Testis (tissue), 3 donors: ENCODE results near the gene RNF166. TPM values are rescaled to one million over a fixed set of nuclear protein-coding genes. Genes with fewer than 3 reads are reported as not detected.

Source experiments
- DNase-seq: peaks from one replicate; pipeline ENCODE4 v3.0.0-alpha.2; 2019
- H3K27ac ChIP-seq, 2 donors: fragments of 200-600 bp; sonication (generic); one replicate each; pipeline ENCODE4 v1.5.1; 2019
- H3K27me3 ChIP-seq: fragments of 200-600 bp; sonication (generic); one replicate; pipeline ENCODE4 v1.5.1; 2019
- H3K36me3 ChIP-seq: fragments of 200-600 bp; sonication (generic); one replicate; pipeline ENCODE4 v1.5.1; 2017; ENCODE audit warnings: low read depth; ENCODE audit errors: missing control alignments
- H3K4me1 ChIP-seq: fragments of 200-600 bp; sonication (generic); one replicate; pipeline ENCODE4 v1.5.1; 2019
- H3K4me3 ChIP-seq, 2 donors: fragments of 200-600 bp; sonication (generic); one replicate each; pipeline ENCODE4 v1.5.1; 2017 to 2019
- H3K9me3 ChIP-seq: fragments of 200-600 bp; sonication (generic); one replicate; pipeline ENCODE4 v1.5.1; 2017
- POLR2A ChIP-seq: fragments of 450-650 bp; IDR thresholded peaks from one replicate; pipeline ENCODE4 v1.6.1; 2017; ENCODE audit warnings: antibody characterized with exemption, mild to moderate bottlenecking, moderate library complexity
- WGBS, 2 donors: methylation state at CpG; one replicate each; pipeline ENCODE4 v1.1.5; 2018; 5-methylcytosine and 5-hydroxymethylcytosine counted together
- intact Hi-C: fragments of 100-400 bp; cut with DNase I; formaldehyde crosslinking; loops from one replicate; pipeline ENCODE4 v1.15.1; 2023; ENCODE audit warnings: low total_unique reads
- polyA plus RNA-seq: library from polyadenylated mRNA; stranded (reverse); fragments of 350-450 nt; fragmentation: Illumina TruSeq; extraction: RNeasy Lipid Tissue Mini Kit (QIAGEN cat#74804); gene quantifications from one replicate; pipeline ENCODE4 v1.2.3, GENCODE V29; 2014; ENCODE audit warnings: low read depth, low replicate concordance; ENCODE audit not compliant: insufficient read depth
- total RNA-seq, 2 donors: library from RNA; depleted of rRNA; stranded (reverse); fragments of >200 nt; gene quantifications; one replicate each; pipeline ENCODE4 v1.2.3, GENCODE V29; 2016
- TF ChIP-seq, protein P1 (sequence below), 3 experiments: fragments of 450-650 bp in 2 of 3; fragments of 200-600 bp in 1 of 3; sonication (generic) in 1 of 3; IDR thresholded peaks; one replicate each; pipeline ENCODE4 v1.5.1; 2016 to 2019; ENCODE audit warnings: antibody characterized with exemption in 3 of 3, mild to moderate bottlenecking in 2 of 3, moderate library complexity in 1 of 3

Gene RNF166
- total and polyA plus RNA-seq, 3 donors from 2014 or later = 18.3 to 41.3 (median 37.4) TPM

DNA sequence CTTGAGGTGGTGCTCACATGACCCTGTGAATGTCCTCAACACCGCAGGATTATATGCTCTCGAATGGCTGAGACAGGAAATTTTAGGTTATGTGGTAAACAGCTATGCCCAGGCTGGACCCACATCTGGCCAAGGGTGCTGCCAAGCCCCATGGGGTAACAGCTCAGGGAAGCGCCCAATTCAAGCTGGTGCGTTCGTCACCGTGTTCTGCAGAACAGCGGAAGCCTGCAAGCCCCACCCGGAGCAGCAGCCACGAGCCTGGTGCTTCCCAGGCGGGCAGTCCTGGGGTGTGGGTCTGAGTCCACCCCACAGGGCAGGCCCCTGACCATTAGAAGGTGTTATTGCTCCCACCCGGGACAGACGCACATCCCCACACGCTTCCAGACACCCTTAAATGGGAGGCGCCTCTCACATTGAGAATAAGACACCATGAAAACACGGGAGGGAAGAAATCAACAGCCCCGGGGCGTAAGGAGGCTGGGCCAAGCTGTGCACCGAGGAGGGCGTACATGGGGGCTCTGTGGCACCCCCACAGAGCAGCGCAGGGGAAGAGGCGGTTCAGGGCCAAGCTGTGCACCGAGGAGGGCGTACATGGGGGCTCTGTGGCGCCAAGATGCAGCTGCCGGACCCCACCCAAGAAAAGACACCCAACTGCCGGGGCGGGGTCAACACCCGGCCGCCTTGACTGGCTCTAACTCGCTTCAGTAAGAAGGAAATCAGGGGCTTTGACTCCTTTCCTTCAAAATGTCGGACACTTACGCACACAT, 52.4 kb downstream of the RNF166 start:
- Histone ChIP-seq H3K9me3 (no peaks in the 10 kb centered on the region), H3K4me3 (no peak overlapping the region), H3K27me3 (no peaks in the 10 kb centered on the region), H3K27ac (no peak overlapping the region), H3K4me1 (peaks cover 5% of the 10 kb centered on the region), H3K36me3 (no peaks in the 10 kb centered on the region)
- WGBS, 2 donors = 81 to 89% methylated on average over 14 to 32 of the region's 32 CpGs
- intact Hi-C loops = no loop called here
- DNase-seq = no peak
- TF ChIP-seq, protein P1, sequence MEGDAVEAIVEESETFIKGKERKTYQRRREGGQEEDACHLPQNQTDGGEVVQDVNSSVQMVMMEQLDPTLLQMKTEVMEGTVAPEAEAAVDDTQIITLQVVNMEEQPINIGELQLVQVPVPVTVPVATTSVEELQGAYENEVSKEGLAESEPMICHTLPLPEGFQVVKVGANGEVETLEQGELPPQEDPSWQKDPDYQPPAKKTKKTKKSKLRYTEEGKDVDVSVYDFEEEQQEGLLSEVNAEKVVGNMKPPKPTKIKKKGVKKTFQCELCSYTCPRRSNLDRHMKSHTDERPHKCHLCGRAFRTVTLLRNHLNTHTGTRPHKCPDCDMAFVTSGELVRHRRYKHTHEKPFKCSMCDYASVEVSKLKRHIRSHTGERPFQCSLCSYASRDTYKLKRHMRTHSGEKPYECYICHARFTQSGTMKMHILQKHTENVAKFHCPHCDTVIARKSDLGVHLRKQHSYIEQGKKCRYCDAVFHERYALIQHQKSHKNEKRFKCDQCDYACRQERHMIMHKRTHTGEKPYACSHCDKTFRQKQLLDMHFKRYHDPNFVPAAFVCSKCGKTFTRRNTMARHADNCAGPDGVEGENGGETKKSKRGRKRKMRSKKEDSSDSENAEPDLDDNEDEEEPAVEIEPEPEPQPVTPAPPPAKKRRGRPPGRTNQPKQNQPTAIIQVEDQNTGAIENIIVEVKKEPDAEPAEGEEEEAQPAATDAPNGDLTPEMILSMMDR (IDR thresholded peaks at IDR 0.05) = no peak
- TF ChIP-seq POLR2A = no peak

DNA sequence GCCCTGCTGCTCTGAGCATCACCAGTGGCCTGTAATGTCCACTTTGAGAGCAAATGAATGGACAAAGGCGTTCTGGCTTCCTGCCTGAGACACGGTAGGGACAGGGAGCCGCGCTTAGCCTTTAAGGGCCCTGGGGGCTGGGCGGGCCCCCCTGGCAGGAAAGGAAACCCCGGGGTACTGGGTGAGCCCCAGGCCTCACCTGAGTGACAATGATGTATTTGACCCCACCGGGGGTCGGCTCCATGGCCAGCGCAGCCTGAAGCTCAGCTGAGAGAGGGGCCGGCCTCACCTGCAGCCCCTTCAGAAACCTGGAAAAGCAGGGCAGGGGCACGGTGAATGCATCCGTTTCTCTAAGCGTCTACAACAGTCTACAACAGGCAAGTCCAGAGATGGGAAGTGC, 53.1 kb downstream of the RNF166 start:
- Histone ChIP-seq H3K4me1 (peaks cover 5% of the 10 kb centered on the region), H3K36me3 (no peaks in the 10 kb centered on the region), H3K27me3 (no peaks in the 10 kb centered on the region), H3K4me3 (no peak overlapping the region), H3K9me3 (no peaks in the 10 kb centered on the region), H3K27ac (no peak overlapping the region)
- 89 to 97% methylated on average over 12 to 13 of the region's 13 CpGs for WGBS, 2 donors
- TF ChIP-seq, protein P1 (IDR thresholded peaks at IDR 0.05) = no peak
- TF ChIP-seq POLR2A = no peak
- no peak for DNase-seq
- intact Hi-C loops = no loop called here

DNA sequence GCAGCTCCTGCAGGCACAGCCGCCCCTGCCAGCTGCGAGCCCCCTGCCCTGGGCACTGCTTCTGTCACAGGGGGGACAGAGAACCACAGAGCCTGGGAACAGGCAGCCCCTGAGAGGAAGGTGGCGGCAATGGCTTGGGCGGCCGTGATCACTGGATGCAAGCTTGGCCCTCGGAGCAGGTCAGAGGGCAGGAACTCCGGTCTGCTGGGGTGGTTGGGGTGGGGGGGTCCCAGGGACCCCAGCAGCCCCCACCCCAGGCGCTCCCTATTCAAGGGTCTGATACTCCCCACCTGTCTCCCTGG, 53.5 kb downstream of the RNF166 start:
- TF ChIP-seq, protein P1 (IDR thresholded peaks at IDR 0.05) = no peak
- TF ChIP-seq POLR2A = no peak
- Histone ChIP-seq H3K27me3 (no peaks in the 10 kb centered on the region), H3K27ac (no peak overlapping the region), H3K4me3 (no peak overlapping the region), H3K36me3 (no peaks in the 10 kb centered on the region), H3K9me3 (no peaks in the 10 kb centered on the region), H3K4me1 (peaks cover 5% of the 10 kb centered on the region)
- WGBS, 2 donors = 96 to 100% methylated on average over 1 to 8 of the region's 8 CpGs
- intact Hi-C loops = no loop called here
- no peak for DNase-seq

DNA sequence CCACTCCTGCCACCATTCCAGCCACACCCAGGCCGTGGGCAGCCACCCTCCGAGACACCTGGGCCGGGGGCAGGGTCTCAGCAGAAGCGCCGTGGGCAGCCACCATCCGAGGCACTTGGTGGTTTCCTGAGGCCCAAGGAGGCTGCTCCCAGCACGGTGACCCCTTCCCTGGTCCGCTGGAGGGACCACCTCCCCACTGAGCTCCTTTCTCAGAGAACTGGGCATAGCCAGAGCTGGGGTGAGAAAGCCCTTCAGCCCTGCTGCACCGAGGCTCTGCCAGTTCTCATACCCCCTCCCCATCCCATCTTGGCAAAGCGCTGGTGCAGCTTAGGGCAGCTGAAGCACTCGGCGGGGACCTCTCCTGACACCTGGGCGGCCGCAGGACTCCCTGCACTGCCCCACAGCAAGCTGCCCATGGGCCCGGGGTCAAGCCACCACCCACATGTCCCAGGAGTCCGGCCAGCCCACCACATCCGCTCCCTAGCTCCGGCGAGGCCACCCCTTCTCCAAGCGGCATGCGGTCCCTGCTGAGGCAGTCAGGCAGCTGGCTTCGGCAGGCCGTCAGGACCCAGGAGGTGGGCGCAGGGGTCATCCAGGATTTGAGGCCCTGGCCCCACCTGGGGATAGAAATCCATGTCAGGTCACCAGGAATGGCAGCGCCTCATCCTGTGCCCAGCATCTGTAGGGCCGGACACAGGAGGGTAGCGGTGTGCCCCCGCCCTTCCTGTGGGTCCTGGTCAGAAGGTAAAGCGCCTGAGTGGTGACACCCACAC, 54.0 kb downstream of the RNF166 start:
- Histone ChIP-seq H3K4me3 (no peak overlapping the region), H3K36me3 (no peaks in the 10 kb centered on the region), H3K9me3 (no peaks in the 10 kb centered on the region), H3K4me1 (peaks cover 5% of the 10 kb centered on the region), H3K27ac (no peak overlapping the region), H3K27me3 (no peaks in the 10 kb centered on the region)
- no peak for DNase-seq
- WGBS, 2 donors = 88 to 100% methylated on average over 5 to 29 of the region's 29 CpGs
- intact Hi-C loops = no loop called here
- TF ChIP-seq, protein P1 (IDR thresholded peaks at IDR 0.05) = no peak
- TF ChIP-seq POLR2A = no peak
